Measurements from ENCODE around the gene TREH.

GRCh38 chr11:118633979-118634378, 45.5 kb downstream of the TREH start:
- TF ChIP-seq BHLHE40 (IDR thresholded peaks at IDR 0.05; ENCODE audit: borderline replicate concordance) (no peak), SUZ12 (IDR thresholded peaks at IDR 0.05) (no peak), FOXM1 (IDR thresholded peaks at IDR 0.05; ENCODE audit: borderline replicate concordance) (no peak), CTBP1 (IDR thresholded peaks at IDR 0.05; ENCODE audit: borderline replicate concordance) (no peak), ARNT (IDR thresholded peaks at IDR 0.05) (no peak), L3MBTL2 (conservative IDR thresholded peaks at IDR 0.05) (no peak), PKNOX1 (IDR thresholded peaks at IDR 0.05) (no peak), SP1 (IDR thresholded peaks at IDR 0.05) (no peak), NFRKB (IDR thresholded peaks at IDR 0.05) (no peak), FOXA1 (IDR thresholded peaks at IDR 0.05) (no peak), FOXK2 (IDR thresholded peaks at IDR 0.05) (no peak)

Data from HEK293T (cell line).